Natural killer cell (primary cell): ENCODE measurements around the gene CUL7. TPM values are rescaled to one million over a fixed set of nuclear protein-coding genes. Genes with fewer than 3 reads are reported as not detected.

ENCODE experiments used
- ATAC-seq, 3 donors: fragments of 150-1000 bp in 2 of 3; fragments of 200-7000 bp in 1 of 3; cut with Tn5 transposase; 1 replicate in 1 of 3; 2 replicates in 2 of 3; pipeline ENCODE4 v1.10.0; 2021; ENCODE audit warnings: mild to moderate bottlenecking in 2 of 3, moderate library complexity in 2 of 3
- DNase-seq, 2 donors: peaks; one replicate each; pipeline versions ENCODE4 v3.0.0 to v3.0.0-alpha.2; 2013 to 2021; ENCODE audit warnings: mixed read lengths in 1 of 2
- H3K27ac ChIP-seq: one replicate; pipeline ENCODE4 v1.5.1; 2013; ENCODE audit warnings: mild to moderate bottlenecking, low read length
- H3K27me3 ChIP-seq: one replicate; pipeline ENCODE4 v1.6.1; 2013; ENCODE audit warnings: low read length; ENCODE audit not compliant: control insufficient read depth, insufficient read depth
- H3K36me3 ChIP-seq: one replicate; pipeline ENCODE4 v1.6.1; 2013; ENCODE audit warnings: low read length; ENCODE audit not compliant: control insufficient read depth, insufficient read depth
- H3K4me1 ChIP-seq: one replicate; pipeline ENCODE4 v1.6.1; 2013; ENCODE audit warnings: low read length; ENCODE audit not compliant: control insufficient read depth, insufficient read depth
- H3K4me3 ChIP-seq: one replicate; pipeline ENCODE4 v1.5.1; 2013; ENCODE audit warnings: low read length
- H3K9me3 ChIP-seq: one replicate; pipeline ENCODE4 v1.6.1; 2013; ENCODE audit warnings: low read length; ENCODE audit not compliant: control insufficient read depth, insufficient read depth
- H3K27ac Mint-ChIP-seq, 2 donors: one replicate each; pipeline ENCODE4 v1.8.0; 2022; ENCODE audit warnings: mild to moderate bottlenecking in 2 of 2, mixed read lengths in 2 of 2, moderate library complexity in 1 of 2
- H3K27me3 Mint-ChIP-seq, 2 donors: one replicate each; pipeline ENCODE4 v1.8.0; 2022; ENCODE audit warnings: low read depth in 2 of 2, mixed read lengths in 2 of 2
- H3K36me3 Mint-ChIP-seq: one replicate; pipeline ENCODE4 v1.8.0; 2022; ENCODE audit warnings: mixed read lengths
- H3K4me1 Mint-ChIP-seq, 2 donors: one replicate each; pipeline ENCODE4 v1.8.0; 2022; ENCODE audit warnings: mixed read lengths in 2 of 2
- H3K4me3 Mint-ChIP-seq: one replicate; pipeline ENCODE4 v1.8.0; 2022; ENCODE audit warnings: mild to moderate bottlenecking, moderate library complexity, mixed read lengths
- H3K9me3 Mint-ChIP-seq, 2 donors: one replicate each; pipeline ENCODE4 v1.8.0; 2022; ENCODE audit warnings: mixed read lengths in 2 of 2
- WGBS: methylation state at CpG from one replicate; pipeline ENCODE4 v1.1.7; 2013; ENCODE audit warnings: missing lambda C conversion rate; ENCODE audit not compliant: insufficient coverage; 5-methylcytosine and 5-hydroxymethylcytosine counted together
- intact Hi-C: fragments of 100-400 bp; cut with micrococcal nuclease; formaldehyde crosslinking; loops from one replicate; pipeline ENCODE4 v1.14.2; 2022
- total RNA-seq, 4 donors: library from RNA; stranded (reverse); fragments of 120-200 nt in 1 of 4; gene quantifications; one replicate each; pipeline versions ENCODE4 v1.2.3 to v1.2.4, GENCODE V29; 2013 to 2022
- TF ChIP-seq, protein P1 (sequence below): fragments of 200-600 bp; IDR thresholded peaks from one replicate; pipeline ENCODE4 v1.8.0; 2022; ENCODE audit warnings: antibody characterized with exemption

The CUL7 gene
- total RNA-seq, 3 donors from 2014 or later (not counting 1 experiment from before 2014, with no cell fraction given), result 9.6 to 10.1 (median 9.9) TPM

DNA sequence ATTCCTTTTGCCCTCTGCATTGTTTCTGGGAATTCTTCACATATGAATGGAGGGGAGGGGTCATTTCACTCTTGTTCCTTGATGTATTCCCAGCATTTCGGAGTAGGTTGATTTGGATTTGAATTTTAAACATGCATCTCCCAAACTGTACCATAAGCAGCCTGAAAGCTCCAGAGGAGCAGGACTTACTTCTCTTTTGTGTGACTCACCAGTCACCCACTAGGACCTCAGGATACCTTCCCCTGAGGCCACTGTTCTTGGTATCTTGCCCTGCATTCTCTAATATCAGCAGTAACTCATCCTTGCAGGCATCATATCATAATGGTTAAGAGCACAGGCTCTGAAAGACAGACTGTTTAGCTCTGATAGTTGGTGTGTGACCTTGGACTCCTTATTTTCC is 4.9 kb upstream of the CUL7 start:
- TF ChIP-seq, protein P1, sequence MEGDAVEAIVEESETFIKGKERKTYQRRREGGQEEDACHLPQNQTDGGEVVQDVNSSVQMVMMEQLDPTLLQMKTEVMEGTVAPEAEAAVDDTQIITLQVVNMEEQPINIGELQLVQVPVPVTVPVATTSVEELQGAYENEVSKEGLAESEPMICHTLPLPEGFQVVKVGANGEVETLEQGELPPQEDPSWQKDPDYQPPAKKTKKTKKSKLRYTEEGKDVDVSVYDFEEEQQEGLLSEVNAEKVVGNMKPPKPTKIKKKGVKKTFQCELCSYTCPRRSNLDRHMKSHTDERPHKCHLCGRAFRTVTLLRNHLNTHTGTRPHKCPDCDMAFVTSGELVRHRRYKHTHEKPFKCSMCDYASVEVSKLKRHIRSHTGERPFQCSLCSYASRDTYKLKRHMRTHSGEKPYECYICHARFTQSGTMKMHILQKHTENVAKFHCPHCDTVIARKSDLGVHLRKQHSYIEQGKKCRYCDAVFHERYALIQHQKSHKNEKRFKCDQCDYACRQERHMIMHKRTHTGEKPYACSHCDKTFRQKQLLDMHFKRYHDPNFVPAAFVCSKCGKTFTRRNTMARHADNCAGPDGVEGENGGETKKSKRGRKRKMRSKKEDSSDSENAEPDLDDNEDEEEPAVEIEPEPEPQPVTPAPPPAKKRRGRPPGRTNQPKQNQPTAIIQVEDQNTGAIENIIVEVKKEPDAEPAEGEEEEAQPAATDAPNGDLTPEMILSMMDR, result no peak
- Mint-ChIP-seq H3K4me1 (peaks cover 28 to 43% of the 10 kb centered on the region in 2 donors), H3K4me3 (peak overlapping the region; percentile 96), H3K9me3 (no peaks in the 10 kb centered on the region), H3K27ac (peak overlapping the region; percentile 98 to 99), H3K27me3 (no peaks in the 10 kb centered on the region), H3K36me3 (no peaks in the 10 kb centered on the region)
- intact Hi-C loops, result loop anchor here (2.0 kb wide), 1 partner anchor 80 kb away; the partner anchor contains the start of gene PEX6
- peak overlapping the region; percentile 90 for H3K4me3 ChIP-seq
- WGBS, result 60% methylated on average over 1 of the region's 1 CpG
- peaks cover 26% of the 10 kb centered on the region for H3K4me1 ChIP-seq
- ATAC-seq, result no peak
- no peak for DNase-seq
- peaks cover 12% of the 10 kb centered on the region for H3K36me3 ChIP-seq
- no peak overlapping the region for H3K27ac ChIP-seq
- H3K9me3 ChIP-seq, result no peaks in the 10 kb centered on the region
- no peaks in the 10 kb centered on the region for H3K27me3 ChIP-seq

DNA sequence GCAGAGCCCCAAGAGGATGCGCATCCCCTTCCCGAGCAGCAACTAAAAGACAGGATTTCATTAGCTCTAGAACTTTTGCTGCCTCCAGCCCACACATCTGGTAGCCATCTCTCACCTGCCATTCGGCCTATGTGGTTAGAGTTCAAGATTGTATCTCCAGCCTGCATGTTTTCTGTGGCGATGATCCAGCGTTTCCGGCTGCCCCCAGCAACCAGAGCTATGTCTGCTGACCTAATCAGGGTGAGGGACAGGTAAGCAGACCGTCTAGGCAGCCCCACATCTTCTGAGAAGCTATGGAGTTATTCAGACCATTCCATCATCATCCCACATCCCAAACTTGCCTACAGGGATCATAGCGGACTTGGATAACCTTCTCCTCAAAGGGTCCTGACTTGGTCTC is 2.3 kb upstream of the CUL7 start:
- TF ChIP-seq, protein P1, result no peak
- Mint-ChIP-seq H3K36me3 (no peaks in the 10 kb centered on the region), H3K4me1 (peaks cover 41 to 62% of the 10 kb centered on the region in 2 donors), H3K27me3 (no peaks in the 10 kb centered on the region), H3K27ac (peak overlapping the region; percentile 27 to 54), H3K9me3 (no peaks in the 10 kb centered on the region), H3K4me3 (peak overlapping the region; percentile 25)
- Histone ChIP-seq H3K27ac (no peak overlapping the region), H3K9me3 (no peaks in the 10 kb centered on the region), H3K4me3 (no peak overlapping the region), H3K36me3 (peaks cover 9% of the 10 kb centered on the region), H3K27me3 (no peaks in the 10 kb centered on the region), H3K4me1 (peaks cover 40% of the 10 kb centered on the region)
- WGBS, result 78% methylated on average over 8 of the region's 8 CpGs
- no peak for ATAC-seq
- intact Hi-C loops, result no loop called here
- no peak for DNase-seq

DNA sequence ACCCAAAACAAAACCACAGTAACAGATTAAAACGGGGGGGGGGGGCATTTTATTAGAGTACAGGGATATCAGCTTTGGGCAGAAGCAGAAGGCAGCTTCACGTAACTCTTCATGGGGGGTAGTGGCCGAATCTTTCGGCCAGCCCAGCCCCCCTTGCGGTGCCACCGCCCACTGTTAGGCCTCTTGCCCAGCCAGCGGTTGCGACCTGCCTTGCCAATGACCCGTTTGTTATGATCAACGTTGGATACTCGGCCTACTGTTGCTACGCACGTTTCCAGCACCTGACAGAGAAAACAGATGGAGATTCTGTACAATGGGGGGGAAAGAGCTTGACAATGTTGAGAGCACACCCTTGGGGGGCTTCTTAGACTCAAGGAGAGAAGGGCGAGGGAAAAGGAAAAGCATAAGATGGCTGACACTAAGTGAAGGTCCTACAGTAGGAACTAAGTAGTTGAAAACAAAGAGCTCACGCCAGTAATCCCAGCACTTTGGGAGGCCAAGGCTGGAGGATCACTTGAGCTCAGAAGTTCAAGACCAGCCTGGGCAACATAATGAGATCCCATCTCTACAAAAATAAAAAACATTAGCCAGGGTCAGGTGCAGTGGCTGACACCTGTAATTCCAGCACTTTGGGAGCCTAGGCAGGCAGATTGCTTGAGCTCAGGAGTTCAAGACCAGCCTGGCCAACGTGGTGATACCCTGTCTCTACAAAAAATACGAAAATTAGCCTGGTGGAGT is 724 bp upstream of the CUL7 start:
- Mint-ChIP-seq H3K27ac (peak overlapping the region; percentile 93 to 95), H3K4me3 (peak overlapping the region; percentile 90), H3K27me3 (no peaks in the 10 kb centered on the region), H3K4me1 (peaks cover 44 to 52% of the 10 kb centered on the region in 2 donors), H3K9me3 (no peaks in the 10 kb centered on the region), H3K36me3 (no peaks in the 10 kb centered on the region)
- H3K27me3 ChIP-seq, result no peaks in the 10 kb centered on the region
- intact Hi-C loops, result no loop called here
- H3K4me3 ChIP-seq, result peak overlapping the region; percentile 80
- 85% methylated on average over 17 of the region's 17 CpGs for WGBS
- peaks cover 31% of the 10 kb centered on the region for H3K4me1 ChIP-seq
- no peak for DNase-seq
- TF ChIP-seq, protein P1, result no peak
- no peaks in the 10 kb centered on the region for H3K9me3 ChIP-seq
- H3K36me3 ChIP-seq, result peaks cover 11% of the 10 kb centered on the region
- no peak for ATAC-seq
- peak overlapping the region; percentile 83 for H3K27ac ChIP-seq
